ENCODE results near the gene CLGN.

Gene CLGN

DNA sequence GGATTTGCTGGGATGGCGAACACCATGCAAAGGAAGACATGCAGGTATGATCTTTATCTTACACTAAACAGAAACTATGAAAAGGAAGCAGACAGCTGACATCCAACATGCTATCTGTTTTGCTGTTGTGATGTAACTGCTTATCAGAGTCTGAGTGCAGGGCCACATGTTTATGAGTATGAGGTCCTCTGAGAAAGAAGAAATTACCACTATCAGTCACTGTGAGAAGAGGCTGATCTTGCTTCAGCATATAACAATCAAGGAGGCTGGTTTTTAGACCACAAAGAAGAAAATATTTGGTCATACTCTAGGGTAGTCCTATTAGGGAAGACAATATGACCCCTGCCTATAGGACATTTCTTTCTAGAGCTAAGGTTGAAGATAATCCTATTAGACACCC is 18.5 kb downstream of the CLGN start:
- Histone ChIP-seq H3K36me3 (ENCODE audit: insufficient read depth, low read length) (no peaks in the 10 kb centered on the region), H3K4me3 (ENCODE audit: low read depth in 1 of 2, low read length in 2 of 2) (no peak overlapping the region), H3K4me1 (ENCODE audit: insufficient read depth, low read length) (no peaks in the 10 kb centered on the region), H3K9ac (ENCODE audit: low read depth, low read length) (no peak overlapping the region), H3K27ac (ENCODE audit: low read length) (no peak overlapping the region), H4K20me1 (ENCODE audit: insufficient read depth, low read length) (no peaks in the 10 kb centered on the region), H2AFZ (ENCODE audit: low read depth, low read length) (no peak overlapping the region), H3K27me3 (ENCODE audit: insufficient read depth, low read length, poor library complexity) (peaks cover 8% of the 10 kb centered on the region), H3K4me2 (ENCODE audit: insufficient read depth, low read length) (no peak overlapping the region), H3K79me2 (ENCODE audit: insufficient read depth, low read length) (no peaks in the 10 kb centered on the region), H3K9me3 (ENCODE audit: insufficient read depth, low read length, severe bottlenecking) (no peaks in the 10 kb centered on the region)
- ATAC-seq (ENCODE audit: insufficient read depth, low read depth) (no peak), DNase-seq (no peak)
- TF ChIP-seq, protein P1, sequence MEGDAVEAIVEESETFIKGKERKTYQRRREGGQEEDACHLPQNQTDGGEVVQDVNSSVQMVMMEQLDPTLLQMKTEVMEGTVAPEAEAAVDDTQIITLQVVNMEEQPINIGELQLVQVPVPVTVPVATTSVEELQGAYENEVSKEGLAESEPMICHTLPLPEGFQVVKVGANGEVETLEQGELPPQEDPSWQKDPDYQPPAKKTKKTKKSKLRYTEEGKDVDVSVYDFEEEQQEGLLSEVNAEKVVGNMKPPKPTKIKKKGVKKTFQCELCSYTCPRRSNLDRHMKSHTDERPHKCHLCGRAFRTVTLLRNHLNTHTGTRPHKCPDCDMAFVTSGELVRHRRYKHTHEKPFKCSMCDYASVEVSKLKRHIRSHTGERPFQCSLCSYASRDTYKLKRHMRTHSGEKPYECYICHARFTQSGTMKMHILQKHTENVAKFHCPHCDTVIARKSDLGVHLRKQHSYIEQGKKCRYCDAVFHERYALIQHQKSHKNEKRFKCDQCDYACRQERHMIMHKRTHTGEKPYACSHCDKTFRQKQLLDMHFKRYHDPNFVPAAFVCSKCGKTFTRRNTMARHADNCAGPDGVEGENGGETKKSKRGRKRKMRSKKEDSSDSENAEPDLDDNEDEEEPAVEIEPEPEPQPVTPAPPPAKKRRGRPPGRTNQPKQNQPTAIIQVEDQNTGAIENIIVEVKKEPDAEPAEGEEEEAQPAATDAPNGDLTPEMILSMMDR (IDR thresholded peaks at IDR 0.05; ENCODE audit: borderline replicate concordance, extremely low read depth, low read length, poor library complexity, severe bottlenecking) = no peak
- TF ChIP-seq EZH2 (IDR thresholded peaks at IDR 0.05; ENCODE audit: borderline replicate concordance, low read depth, low read length, severe bottlenecking) = no peak

DNA sequence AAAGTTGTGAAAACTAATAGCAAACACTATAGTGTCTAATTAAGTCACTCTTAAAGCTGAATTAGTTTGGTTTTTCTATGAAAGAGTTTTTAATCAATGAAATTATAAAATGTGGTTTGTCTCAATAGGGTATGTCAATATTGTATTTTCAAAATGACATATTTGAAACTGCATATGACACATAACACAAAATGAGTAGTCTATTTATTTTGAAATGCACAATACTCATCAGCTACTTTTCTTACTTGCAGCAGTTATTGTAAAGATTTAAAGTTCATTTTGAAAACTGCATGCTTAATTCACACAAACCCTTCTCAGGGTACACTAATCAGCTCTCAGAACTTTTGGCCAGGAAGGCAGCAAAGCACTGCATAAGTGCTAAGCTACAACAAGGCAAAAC is 21.2 kb downstream of the CLGN start:
- peaks cover 7% of the 10 kb centered on the region for H3K27me3 ChIP-seq (ENCODE audit: insufficient read depth, low read length, poor library complexity)
- no peaks in the 10 kb centered on the region for H3K79me2 ChIP-seq (ENCODE audit: insufficient read depth, low read length)
- H3K9ac ChIP-seq (ENCODE audit: low read depth, low read length) = no peak overlapping the region
- no peaks in the 10 kb centered on the region for H3K9me3 ChIP-seq (ENCODE audit: insufficient read depth, low read length, severe bottlenecking)
- no peak overlapping the region for H3K4me3 ChIP-seq (ENCODE audit: low read depth in 1 of 2, low read length in 2 of 2)
- H4K20me1 ChIP-seq (ENCODE audit: insufficient read depth, low read length) = no peaks in the 10 kb centered on the region
- H2AFZ ChIP-seq (ENCODE audit: low read depth, low read length) = no peak overlapping the region
- H3K36me3 ChIP-seq (ENCODE audit: insufficient read depth, low read length) = no peaks in the 10 kb centered on the region
- TF ChIP-seq EZH2 (IDR thresholded peaks at IDR 0.05; ENCODE audit: borderline replicate concordance, low read depth, low read length, severe bottlenecking) = no peak
- TF ChIP-seq, protein P1 (IDR thresholded peaks at IDR 0.05; ENCODE audit: borderline replicate concordance, extremely low read depth, low read length, poor library complexity, severe bottlenecking) = no peak
- DNase-seq (no peak), ATAC-seq (ENCODE audit: insufficient read depth, low read depth) (no peak)
- no peak overlapping the region for H3K4me2 ChIP-seq (ENCODE audit: insufficient read depth, low read length)
- no peak overlapping the region for H3K27ac ChIP-seq (ENCODE audit: low read length)
- no peaks in the 10 kb centered on the region for H3K4me1 ChIP-seq (ENCODE audit: insufficient read depth, low read length)

DNA sequence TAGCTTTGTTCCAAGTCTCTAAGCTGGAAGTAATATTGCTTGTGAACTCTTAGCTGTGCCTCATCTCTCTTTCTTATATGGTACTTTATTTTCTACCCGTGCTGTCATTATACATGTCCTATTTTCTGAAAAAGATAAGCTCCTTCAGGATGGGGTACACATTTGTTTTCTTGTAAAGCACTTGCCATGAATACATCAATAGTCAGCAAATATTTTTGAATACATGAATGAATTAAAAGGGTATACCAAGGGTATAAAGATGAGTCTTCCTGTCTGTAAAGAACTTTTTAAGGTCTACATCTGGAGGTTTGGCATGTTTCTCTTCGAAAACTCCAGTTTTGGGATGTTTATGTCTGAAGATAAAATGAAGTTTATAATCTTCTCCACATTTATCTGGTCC is 27.3 kb downstream of the CLGN start:
- ATAC-seq (ENCODE audit: insufficient read depth, low read depth) (no peak), DNase-seq (no peak)
- no peaks in the 10 kb centered on the region for H4K20me1 ChIP-seq (ENCODE audit: insufficient read depth, low read length)
- H2AFZ ChIP-seq (ENCODE audit: low read depth, low read length) = no peak overlapping the region
- TF ChIP-seq EZH2 (IDR thresholded peaks at IDR 0.05; ENCODE audit: borderline replicate concordance, low read depth, low read length, severe bottlenecking) = no peak
- TF ChIP-seq, protein P1 (IDR thresholded peaks at IDR 0.05; ENCODE audit: borderline replicate concordance, extremely low read depth, low read length, poor library complexity, severe bottlenecking) = no peak
- no peak overlapping the region for H3K4me3 ChIP-seq (ENCODE audit: low read depth in 1 of 2, low read length in 2 of 2)
- no peak overlapping the region for H3K9ac ChIP-seq (ENCODE audit: low read depth, low read length)
- peaks cover 3% of the 10 kb centered on the region for H3K27me3 ChIP-seq (ENCODE audit: insufficient read depth, low read length, poor library complexity)
- H3K36me3 ChIP-seq (ENCODE audit: insufficient read depth, low read length) = no peaks in the 10 kb centered on the region
- H3K79me2 ChIP-seq (ENCODE audit: insufficient read depth, low read length) = no peaks in the 10 kb centered on the region
- H3K4me1 ChIP-seq (ENCODE audit: insufficient read depth, low read length) = no peaks in the 10 kb centered on the region
- no peak overlapping the region for H3K4me2 ChIP-seq (ENCODE audit: insufficient read depth, low read length)
- H3K27ac ChIP-seq (ENCODE audit: low read length) = no peak overlapping the region
- H3K9me3 ChIP-seq (ENCODE audit: insufficient read depth, low read length, severe bottlenecking) = no peaks in the 10 kb centered on the region

DNA sequence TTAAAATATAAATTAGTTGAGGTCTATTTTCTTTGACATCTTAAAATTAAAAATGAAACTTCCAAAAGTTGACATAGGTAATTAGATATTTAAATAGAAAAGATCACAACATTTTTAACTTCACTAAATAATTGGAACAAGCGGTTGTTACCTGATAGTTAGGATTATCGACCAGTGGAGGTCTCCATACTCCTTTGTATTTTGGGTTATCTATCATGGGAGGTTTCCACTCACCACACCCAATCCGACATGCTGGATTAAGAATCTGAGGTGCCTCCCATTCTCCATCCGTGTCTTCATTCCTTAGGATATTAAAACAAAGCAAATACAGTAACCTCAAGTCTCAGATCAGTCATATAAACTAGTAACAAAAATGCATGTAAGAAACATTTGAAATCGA is 31.8 kb downstream of the CLGN start:
- no peak for TF ChIP-seq EZH2 (IDR thresholded peaks at IDR 0.05; ENCODE audit: borderline replicate concordance, low read depth, low read length, severe bottlenecking)
- TF ChIP-seq, protein P1 (IDR thresholded peaks at IDR 0.05; ENCODE audit: borderline replicate concordance, extremely low read depth, low read length, poor library complexity, severe bottlenecking) = no peak
- ATAC-seq (ENCODE audit: insufficient read depth, low read depth) (no peak), DNase-seq (no peak)
- H3K4me2 ChIP-seq (ENCODE audit: insufficient read depth, low read length) = no peak overlapping the region
- peaks cover 2% of the 10 kb centered on the region for H3K27me3 ChIP-seq (ENCODE audit: insufficient read depth, low read length, poor library complexity)
- no peak overlapping the region for H3K4me3 ChIP-seq (ENCODE audit: low read depth in 1 of 2, low read length in 2 of 2)
- H3K9ac ChIP-seq (ENCODE audit: low read depth, low read length) = no peak overlapping the region
- no peaks in the 10 kb centered on the region for H4K20me1 ChIP-seq (ENCODE audit: insufficient read depth, low read length)
- H3K27ac ChIP-seq (ENCODE audit: low read length) = no peak overlapping the region
- no peaks in the 10 kb centered on the region for H3K4me1 ChIP-seq (ENCODE audit: insufficient read depth, low read length)
- no peaks in the 10 kb centered on the region for H3K9me3 ChIP-seq (ENCODE audit: insufficient read depth, low read length, severe bottlenecking)
- H3K36me3 ChIP-seq (ENCODE audit: insufficient read depth, low read length) = no peaks in the 10 kb centered on the region
- no peak overlapping the region for H2AFZ ChIP-seq (ENCODE audit: low read depth, low read length)
- H3K79me2 ChIP-seq (ENCODE audit: insufficient read depth, low read length) = no peaks in the 10 kb centered on the region
